HG03565 (cell line): Measurements from ENCODE around the gene CCDC13.
"Not testable (repeated sequence)": the region's sequence is repeated elsewhere in the genome, so short reads cannot be mapped to it uniquely, and the experiment has no call there.

Source experiments
- ATAC-seq: cut with Tn5 transposase; IDR thresholded peaks from one replicate; pipeline ENCODE4 v1.9.1; 2021; ENCODE audit warnings: mild to moderate bottlenecking, moderate library complexity; ENCODE audit not compliant: unreplicated experiment

The CCDC13 gene, protein sequence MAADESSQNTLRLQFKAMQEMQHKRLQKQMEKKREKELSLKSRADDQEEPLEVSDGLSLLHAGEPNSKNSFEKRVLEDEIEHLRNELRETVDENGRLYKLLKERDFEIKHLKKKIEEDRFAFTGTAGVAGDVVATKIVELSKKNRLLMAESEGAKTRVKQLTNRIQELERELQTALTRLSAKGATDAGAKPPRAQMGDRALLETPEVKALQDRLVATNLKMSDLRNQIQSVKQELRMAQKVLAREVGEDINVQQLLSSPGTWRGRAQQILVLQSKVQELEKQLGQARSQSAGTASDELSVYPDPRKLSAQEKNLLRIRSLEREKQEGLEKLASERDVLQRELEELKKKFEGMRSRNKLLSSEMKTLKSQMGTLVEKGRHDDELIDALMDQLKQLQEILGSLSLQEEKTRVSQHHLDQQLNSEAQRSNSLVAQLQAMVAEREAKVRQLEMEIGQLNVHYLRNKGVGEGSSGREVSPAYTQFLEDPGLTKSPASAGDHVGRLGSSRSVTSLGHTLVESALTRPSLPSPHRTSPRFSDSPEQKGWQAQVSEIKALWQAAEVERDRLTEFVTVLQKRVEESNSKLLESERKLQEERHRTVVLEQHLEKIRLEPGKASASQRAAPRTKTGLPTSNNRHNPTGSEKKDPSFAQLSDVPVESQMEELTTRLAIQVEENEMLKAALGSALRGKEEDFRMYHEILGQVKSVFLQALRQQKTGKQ

DNA sequence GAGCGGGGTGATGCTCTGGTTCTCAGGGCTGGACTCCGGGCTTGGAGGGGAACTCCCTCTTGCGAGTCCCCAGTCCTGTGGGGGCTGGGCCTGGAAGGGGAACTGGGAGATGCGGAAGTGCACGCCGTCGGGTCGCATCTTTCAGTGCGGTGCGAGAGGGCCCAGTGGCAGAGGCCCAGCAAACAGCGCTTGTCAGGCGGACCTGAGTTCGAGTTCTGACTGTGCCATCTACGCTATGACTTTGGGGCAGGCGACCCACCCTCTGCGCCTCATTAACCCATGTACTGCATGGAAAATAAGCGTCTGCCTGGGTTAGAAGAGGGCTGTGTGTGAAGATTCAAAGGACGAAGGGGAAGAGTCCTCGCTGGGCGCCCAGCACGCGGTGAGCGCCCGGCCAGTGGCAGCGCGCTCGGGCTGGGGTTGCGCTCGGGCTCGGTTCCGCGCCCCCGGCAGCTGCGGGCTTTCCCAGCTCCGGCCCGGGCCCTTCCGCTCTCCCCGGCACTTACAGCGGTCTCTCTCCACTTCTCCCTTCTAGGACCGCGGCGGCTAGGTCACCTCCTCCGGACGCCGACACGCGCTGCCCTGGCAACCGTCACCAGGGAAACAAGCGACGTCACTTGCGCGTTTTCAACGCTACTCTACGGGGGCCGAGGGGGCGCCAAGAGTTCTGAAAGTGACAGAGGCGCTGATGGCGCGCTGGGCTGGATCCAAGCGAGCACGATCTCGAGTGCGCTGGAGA, at the start of gene CCDC13:
CCDC13 (minus strand) TSS at position 584 of the 739 bp plus-strand sequence. CDS start 14,908 bp downstream, outside the sequence.
- peak; percentile 97 for ATAC-seq

DNA sequence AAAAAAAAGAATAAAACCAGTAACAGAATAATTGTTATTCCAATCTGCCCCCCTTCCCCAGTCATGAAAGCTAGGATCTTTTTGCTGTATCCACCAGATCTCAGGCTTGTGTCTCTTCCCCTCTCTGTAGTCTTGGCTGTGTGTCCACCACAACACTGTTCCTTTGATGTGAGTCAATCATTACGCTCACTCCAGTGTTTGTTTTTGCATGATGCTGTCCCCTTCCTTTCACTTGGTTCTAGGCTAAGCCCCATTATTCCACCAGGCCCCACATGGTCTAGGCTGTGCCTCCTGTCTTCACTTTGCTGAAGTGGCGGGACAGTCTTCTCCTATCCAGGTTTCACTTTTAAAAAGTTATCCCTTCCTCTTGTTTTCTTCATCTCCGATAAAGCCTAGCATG, 49.8 kb upstream of the CCDC13 start:
- no peak for ATAC-seq

DNA sequence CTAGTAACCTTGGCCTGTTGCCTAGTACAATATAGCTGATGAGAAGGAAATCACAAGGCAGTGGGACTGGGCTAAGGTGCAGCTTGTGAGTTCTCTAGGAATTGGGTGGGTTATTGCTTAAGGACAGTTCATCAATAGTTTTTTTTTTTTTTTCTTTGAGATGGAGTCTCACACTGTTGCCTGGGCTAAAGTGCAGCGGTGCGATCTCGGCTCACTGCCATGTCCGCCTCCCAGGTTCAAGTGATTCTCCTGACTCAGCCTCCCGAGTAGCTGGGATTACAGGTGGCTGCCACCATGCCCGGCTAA, 47.6 kb upstream of the CCDC13 start:
- ATAC-seq, result no peak

DNA sequence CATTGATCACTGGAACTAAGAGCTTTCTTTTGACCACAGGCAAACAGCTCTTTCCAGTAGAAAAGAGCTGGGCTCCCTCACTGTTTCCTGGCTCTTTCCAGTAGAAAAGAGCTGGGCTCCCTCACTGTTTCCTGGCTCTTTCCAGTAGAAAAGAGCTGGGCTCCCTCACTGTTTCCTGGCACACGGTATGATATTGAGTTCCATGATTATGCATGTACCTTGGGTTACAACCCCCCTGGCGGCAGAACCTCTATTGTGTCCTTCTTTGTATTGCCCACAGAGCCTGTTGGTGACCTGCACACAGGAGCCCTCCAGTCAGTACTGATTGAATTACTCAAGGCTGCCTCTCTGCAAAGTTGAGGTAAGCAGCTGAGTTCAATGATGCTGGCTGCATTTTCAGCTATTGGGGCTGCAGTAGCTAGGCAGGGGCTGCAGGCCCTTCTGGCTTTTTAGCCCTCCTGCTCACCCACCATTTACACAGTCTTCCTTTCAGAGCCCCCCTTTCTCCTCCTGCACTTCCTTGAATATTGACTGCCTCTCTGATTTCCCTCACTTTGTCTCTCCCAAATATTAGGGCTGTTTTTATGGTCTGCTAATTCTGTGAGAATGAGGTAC, 46.4 kb upstream of the CCDC13 start:
- no peak for ATAC-seq

DNA sequence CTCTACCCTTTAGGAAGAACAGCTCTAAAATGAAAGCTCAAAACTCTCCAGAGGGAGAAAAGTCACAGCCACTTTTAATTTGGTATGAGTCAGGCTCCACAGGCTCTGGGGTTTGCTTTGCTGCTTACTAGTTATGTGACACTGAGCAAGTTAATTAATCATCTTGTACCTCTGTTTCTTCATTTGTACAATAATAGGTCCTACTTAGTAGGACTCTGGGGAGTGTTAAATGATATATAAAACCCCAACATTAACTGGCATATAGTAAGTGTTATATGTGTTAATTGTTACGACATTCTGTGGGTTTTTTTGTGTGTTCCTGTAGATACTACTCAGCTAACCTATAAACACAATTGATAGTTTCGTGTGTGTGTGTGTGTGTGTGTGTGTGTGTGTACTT, 42.8 kb upstream of the CCDC13 start:
- ATAC-seq, result no peak

DNA sequence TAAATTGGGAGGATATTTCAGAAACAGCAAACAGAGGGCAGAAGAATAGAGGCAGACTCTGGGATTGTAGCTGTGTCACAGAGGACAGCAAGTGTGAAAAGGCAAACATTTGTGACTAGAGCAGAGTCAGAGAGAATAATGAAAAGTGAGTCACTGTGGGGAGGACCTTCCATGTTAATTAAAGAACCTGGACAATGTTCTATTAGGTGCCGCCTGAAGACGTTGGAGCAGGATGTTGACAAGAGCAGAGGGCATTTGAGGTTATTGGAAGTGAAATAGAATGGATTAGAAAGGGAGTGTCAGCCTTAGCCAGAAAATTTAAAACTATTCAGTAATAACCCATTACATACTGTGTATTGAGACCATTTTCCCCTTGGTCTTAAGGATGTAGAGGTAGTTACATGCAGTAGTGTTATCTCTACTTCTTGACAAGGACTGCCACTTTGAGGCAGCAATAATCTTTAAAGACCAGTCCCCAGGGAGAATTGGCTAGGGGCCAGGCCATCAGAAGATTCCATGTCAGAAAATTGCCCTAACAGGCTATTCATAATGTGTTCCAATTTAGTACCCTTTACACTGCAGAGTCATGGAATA, 42.0 kb upstream of the CCDC13 start:
- no peak for ATAC-seq

DNA sequence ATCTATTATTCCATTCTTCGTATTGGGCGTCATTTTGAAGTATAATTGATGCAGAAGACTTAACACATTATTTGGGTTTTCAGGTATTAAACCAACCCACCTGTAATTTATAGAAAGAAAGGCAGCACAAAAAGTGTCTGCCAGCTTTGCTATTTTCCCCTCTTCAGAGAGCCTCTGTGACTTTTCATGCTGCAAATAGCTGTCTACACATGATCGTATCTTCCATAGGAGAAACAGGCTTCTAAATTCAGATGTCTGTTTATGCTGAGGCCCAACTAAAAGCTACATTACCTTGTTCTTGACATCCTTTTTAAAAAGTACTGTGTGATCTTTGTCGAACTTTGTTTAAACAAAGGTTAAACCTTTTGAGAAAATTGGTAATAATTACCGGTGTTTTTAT, 41.2 kb upstream of the CCDC13 start:
- ATAC-seq, result no peak

DNA sequence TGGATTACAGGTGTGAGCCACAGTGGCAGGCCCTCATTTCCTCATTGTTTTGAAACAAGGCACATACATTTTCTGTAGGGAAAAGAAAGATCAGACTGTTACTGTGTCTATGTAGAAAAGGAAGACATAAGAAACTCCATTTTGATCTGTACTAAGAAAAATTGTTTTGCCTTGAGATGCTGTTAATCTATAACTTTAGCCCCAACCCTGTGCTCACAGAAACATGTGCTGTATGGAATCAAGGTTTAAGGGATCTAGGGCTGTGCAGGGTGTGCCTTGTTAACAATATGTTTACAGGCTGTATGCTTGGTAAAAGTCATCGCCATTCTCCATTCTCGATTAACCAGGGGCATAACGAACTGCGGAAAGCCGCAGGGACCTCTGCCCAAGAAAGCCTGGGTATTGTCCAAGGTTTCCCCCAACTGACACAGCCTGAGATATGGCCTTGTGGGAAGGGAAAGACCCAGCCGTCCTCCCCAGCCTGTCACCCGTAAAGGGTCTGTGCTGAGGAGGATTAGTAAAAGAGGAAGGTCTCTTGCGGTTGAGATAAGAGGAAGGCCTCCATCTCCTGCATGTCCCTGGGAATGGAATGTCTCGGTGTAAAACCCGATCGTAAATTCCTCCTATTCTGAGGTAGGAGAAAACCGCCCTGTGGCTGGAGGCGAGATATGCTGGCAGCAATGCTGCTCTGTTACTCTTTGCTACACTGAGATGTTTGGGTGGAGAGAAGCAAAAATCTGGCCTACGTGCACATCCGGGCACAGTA, 38.2 kb upstream of the CCDC13 start:
- not testable (repeated sequence) for ATAC-seq

DNA sequence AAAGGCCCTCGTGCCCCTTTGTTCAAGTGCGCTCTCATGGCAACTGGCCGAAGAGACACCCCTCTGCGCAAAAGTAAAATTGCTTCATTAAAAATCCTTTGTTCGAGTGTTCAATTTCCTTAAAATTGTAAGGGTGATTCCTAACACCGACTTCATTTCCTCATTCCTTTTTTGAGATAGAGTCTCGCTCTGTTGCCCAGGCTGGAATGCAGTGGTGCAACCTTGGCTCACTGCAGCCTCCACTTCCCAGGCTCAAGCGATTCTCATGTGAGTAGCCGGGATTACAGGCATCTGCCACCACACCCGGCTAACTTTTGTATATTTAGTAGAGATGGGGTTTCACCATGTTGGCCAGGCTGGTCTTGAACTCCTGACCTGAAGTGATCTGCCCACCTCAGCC, 37.7 kb upstream of the CCDC13 start:
- not testable (repeated sequence) for ATAC-seq

DNA sequence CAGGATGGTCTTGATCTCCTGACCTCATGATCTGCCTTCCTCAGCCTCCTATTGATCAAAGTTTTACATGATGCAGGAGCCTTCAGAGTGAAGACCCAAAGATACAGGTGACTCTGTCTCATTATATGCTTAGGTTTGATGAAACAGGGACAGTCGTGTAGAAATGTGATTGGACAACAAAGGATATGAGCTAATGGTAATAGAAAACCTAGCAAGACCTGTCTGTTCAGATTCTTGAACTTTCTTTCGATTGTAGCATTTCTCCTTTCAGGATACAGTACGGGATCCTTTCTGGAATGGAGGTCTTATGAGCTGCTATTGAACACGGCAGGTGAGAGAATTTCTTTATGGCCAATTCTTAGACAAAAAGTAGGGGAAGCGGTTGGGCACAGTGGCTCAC, 36.1 kb upstream of the CCDC13 start, which contains the start of gene ACKR2:
ACKR2 (plus strand) TSS at position 244 of the 400 bp plus-strand sequence. CDS start 55,058 bp downstream, outside the sequence.
- no peak for ATAC-seq

DNA sequence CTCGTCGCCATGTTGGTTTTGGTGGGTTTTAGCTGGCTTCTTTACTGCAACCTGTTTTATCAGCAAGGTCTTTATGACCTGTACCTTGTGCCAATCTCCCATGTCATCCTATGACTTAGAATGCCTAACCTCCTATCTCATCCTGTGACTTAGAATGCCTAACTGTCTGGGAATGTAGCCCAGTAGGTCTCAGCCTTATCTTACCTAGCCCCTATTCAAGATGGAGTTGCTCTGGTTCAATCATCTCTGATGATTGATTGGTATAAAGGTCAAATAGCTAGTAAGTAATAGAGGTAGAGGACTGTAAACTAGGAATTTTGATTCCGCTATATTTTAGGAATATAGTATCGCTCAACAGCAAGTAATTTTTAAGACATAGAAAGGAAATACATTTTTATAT, 34.9 kb upstream of the CCDC13 start:
- ATAC-seq, result no peak

DNA sequence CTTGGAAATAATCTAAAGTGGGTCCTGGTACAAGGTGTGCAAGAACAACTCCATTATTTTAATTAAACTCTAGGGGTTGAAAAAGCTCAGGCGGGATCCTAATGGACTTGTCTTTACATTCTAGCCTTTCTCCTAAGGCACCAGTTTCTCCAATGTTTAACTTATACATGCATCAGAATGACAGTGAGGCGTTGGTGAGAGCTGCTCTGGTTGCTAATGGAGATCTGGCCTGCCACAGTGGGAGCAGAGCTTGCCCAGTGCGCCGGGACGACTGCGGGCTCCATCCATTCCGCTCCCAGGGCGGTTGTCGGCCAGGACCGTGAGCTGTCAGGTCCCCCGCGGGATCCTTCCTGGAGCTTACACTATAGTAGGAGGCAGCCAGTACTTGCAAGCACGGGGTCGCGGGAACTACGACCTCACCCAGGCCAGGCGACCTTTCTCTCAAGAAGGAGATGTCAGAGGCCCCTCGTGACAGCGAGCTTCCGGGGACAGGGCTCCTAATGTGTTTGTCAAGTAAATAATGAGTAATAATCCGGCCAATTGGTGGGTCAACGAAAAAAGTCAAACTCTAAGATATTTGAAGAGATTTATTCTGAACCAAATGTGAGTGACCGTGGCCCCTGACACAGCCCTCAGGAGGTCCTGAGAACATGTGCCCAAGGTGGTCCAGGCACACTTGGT, 32.2 kb upstream of the CCDC13 start:
- ATAC-seq, result no peak

DNA sequence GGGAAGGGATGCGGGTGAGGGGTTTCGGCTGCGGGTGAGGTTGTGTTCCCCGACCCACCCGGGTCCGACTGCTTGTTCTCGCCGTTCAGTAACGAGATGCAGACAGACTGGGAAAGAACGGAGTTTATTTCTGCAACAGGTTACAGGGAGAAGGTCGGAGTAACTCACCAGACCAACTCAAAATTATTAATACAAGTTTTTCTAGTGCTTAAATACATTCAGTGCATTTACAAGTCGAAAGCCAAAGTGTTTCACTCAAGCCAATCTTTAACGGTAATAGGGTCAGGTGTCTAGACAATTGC, 31.7 kb upstream of the CCDC13 start:
- no peak for ATAC-seq

DNA sequence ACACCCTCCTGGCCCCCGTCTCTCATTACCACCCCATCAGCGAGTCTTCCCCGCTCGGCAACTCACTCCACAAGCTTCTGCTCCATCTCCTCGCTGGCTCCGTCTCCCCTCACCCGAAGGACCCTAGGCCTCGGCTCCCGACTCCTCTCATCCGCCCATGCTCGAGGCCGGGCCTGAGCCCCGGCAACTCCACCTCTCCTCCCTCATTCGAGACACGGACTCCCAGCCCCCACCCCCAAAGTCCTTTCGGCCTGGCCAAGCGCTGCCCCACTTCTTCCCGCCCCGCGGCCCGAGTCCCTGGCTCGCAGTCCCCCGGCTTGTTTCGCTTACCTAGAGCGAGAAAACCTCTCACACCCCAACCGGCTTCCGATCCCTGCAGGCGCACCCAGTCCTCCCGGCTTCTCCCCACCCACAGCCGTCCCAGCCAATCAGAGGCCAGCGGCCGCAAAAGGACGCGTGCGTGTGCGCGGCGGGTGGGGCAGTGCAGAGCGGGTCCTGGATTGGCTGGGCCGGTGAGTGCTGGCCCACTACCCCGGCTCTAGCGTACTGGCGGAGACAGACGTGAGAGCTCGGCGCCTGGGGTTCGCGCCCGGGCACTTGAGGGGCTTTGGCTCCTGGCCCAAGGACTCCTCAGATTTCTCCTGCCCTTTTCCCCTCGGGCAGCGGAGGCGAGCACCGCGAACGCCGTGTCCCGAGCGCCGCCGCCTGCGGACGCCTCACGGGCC, 31.2 kb upstream of the CCDC13 start, which contains the start of gene HIGD1A:
HIGD1A (minus strand) TSS at position 385 of the 725 bp plus-strand sequence. CDS start 10,237 bp downstream, outside the sequence.
- ATAC-seq, result peak; percentile 97

DNA sequence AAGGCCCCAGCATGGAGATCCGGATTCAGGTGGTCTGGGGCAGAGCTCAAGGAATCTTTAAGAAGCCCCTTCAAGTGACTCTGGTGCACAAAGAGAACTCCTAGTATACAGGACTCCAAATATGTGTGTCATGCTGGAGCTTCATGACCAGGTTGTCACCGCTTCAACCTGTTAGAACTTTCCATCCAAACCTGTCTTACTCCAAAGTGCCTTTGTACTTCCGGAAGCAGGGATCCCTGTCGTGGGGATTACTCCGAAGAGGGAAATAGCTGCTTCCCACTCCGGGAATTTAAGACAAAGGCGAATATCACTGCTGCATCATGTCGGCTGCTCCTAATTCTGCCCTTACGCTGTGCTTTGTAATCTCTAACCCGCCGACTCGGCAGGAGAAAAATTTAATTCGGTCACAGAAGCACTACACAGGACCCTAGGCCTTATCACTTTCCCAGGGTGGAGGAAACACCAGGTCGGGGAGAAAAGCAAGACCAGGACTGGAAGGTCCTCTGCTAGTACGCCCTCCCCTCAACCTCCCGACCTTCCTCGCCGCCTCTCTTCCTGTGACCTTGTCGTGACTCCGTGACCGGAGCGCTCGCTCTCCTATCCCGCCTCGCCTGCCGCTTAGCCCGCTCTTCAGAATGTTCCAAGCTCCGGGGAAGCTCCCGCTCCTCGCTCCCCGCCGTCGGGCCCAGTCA, 30.5 kb upstream of the CCDC13 start:
- peak; percentile 3 for ATAC-seq

DNA sequence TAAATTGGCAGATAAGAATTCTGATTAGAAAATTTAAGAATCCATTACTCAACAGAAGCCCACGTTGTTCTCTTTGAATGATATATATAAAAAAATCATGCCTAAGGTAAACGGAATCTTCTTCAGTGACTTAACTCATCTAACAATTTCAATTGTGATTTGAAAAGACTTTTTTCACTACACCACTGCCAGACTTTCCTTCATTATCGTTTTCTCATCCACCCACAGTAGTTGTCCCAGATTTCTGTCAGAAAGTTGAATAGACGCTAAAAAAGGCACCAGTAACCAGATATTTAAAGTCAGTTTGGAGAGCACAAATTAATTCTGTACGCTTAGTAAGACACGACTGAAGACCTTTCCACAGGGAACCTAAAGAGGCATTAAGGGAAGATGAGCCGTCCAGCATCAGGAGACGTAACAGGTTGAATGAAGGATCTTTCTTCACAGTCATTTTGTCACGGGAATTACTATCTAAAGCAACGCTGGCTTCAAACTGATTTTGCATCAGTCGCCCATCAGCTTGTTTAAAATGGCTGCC, 29.9 kb upstream of the CCDC13 start:
- ATAC-seq, result no peak

DNA sequence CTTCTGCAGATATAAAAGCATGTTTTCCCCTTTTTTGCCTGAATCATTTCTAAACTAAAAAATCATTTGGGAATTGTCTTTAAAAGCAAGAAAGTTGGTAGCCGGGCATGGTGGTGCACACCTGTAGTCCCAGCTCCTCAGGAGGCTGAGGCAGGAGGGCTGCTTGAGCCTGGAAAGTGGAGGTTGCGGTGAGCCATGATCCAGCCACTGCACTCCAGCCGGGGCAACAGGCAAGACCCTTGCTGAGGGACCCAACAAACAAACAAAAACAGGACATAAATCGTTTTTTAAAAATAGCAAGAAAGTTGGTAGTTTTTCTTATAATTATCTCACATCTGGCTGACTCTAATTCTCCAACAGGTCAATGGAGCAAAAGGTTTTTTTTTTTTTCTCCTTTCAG, 28.7 kb upstream of the CCDC13 start:
- ATAC-seq, result no peak

DNA sequence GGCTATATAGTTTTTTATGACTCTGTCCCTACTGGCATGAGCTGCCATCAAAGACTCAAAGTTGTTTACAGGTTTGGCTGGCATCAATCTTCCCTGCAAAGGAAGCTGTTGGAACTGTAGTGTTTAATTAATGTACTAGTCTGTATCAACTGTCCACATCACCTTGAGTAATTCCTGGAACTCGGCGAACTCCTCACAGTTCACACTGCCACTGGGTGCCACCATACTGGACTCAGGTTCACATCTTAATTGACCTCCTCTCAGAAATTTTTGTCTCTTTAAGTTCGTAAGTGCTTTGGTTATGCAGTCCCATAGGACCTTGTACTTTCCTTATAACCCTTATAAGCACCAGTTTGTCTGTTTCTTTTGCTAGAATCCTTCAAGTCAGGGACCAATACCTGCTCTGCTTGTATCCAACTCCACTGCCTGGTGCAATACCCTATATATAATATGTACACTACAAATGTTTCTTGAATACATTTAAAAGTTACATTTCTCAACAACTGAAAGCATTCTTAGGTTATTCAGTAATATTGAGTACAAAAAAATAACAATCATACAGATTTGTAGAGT, 28.1 kb upstream of the CCDC13 start:
- no peak for ATAC-seq
